Ishikawa (cell line): ENCODE data around the gene MYO7A.

ENCODE experiments used
- CEBPB ChIP-seq: IDR thresholded peaks from 2 replicates; pipeline ENCODE4 v1.6.1; 2012
- CREB1 ChIP-seq: IDR thresholded peaks from 2 replicates; pipeline ENCODE4 v1.6.1; 2012; ENCODE audit warnings: low read depth
- EGR1 ChIP-seq: IDR thresholded peaks from 2 replicates; pipeline ENCODE4 v1.6.1; 2012
- EP300 ChIP-seq: IDR thresholded peaks from 2 replicates; pipeline ENCODE4 v1.6.1; 2012; ENCODE audit warnings: borderline replicate concordance
- FOXM1 ChIP-seq: IDR thresholded peaks from 2 replicates; pipeline ENCODE4 v1.6.1; 2012; ENCODE audit warnings: low read depth, borderline replicate concordance
- NFIC ChIP-seq: IDR thresholded peaks from 2 replicates; pipeline ENCODE4 v1.6.1; 2012
- RAD21 ChIP-seq: IDR thresholded peaks from 2 replicates; pipeline ENCODE4 v1.6.1; 2012; ENCODE audit warnings: low read depth
- TAF1 ChIP-seq: IDR thresholded peaks from 2 replicates; pipeline ENCODE4 v1.6.1; 2012; ENCODE audit warnings: low read depth, mild to moderate bottlenecking
- TCF12 ChIP-seq: IDR thresholded peaks from 2 replicates; pipeline ENCODE4 v1.6.1; 2012; ENCODE audit warnings: low read depth
- TEAD4 ChIP-seq: IDR thresholded peaks from 2 replicates; pipeline ENCODE4 v1.6.1; 2012
- YY1 ChIP-seq: IDR thresholded peaks from 2 replicates; pipeline ENCODE4 v1.6.1; 2012; ENCODE audit warnings: low read depth
- ZBTB7A ChIP-seq: IDR thresholded peaks from 2 replicates; pipeline ENCODE4 v1.6.1; 2012; ENCODE audit warnings: low read depth
- TF ChIP-seq, protein P1 (sequence below): IDR thresholded peaks from 2 replicates; pipeline ENCODE4 v1.6.1; 2012; ENCODE audit warnings: low read depth, mild to moderate bottlenecking
- TF ChIP-seq, protein P2 (sequence below): IDR thresholded peaks from 2 replicates; pipeline ENCODE4 v1.6.1; 2012
- TF ChIP-seq, protein P3 (sequence below): IDR thresholded peaks from 2 replicates; pipeline ENCODE4 v1.6.1; 2012

MYO7A gene

GRCh38 chr11:77140231-77140851 lies 12.3 kb downstream of the MYO7A start:
- TF ChIP-seq, protein P1, sequence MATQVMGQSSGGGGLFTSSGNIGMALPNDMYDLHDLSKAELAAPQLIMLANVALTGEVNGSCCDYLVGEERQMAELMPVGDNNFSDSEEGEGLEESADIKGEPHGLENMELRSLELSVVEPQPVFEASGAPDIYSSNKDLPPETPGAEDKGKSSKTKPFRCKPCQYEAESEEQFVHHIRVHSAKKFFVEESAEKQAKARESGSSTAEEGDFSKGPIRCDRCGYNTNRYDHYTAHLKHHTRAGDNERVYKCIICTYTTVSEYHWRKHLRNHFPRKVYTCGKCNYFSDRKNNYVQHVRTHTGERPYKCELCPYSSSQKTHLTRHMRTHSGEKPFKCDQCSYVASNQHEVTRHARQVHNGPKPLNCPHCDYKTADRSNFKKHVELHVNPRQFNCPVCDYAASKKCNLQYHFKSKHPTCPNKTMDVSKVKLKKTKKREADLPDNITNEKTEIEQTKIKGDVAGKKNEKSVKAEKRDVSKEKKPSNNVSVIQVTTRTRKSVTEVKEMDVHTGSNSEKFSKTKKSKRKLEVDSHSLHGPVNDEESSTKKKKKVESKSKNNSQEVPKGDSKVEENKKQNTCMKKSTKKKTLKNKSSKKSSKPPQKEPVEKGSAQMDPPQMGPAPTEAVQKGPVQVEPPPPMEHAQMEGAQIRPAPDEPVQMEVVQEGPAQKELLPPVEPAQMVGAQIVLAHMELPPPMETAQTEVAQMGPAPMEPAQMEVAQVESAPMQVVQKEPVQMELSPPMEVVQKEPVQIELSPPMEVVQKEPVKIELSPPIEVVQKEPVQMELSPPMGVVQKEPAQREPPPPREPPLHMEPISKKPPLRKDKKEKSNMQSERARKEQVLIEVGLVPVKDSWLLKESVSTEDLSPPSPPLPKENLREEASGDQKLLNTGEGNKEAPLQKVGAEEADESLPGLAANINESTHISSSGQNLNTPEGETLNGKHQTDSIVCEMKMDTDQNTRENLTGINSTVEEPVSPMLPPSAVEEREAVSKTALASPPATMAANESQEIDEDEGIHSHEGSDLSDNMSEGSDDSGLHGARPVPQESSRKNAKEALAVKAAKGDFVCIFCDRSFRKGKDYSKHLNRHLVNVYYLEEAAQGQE, result no peak
- TF ChIP-seq EP300 (no peak), YY1 (no peak), EGR1 (no peak), CREB1 (no peak), CEBPB (no peak), RAD21 (no peak), FOXM1 (no peak), TAF1 (no peak), TEAD4 (no peak)
- TF ChIP-seq, protein P2, sequence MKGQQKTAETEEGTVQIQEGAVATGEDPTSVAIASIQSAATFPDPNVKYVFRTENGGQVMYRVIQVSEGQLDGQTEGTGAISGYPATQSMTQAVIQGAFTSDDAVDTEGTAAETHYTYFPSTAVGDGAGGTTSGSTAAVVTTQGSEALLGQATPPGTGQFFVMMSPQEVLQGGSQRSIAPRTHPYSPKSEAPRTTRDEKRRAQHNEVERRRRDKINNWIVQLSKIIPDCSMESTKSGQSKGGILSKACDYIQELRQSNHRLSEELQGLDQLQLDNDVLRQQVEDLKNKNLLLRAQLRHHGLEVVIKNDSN, result no peak

- no peak for TF ChIP-seq RAD21
- TF ChIP-seq CREB1, result no peak
- TF ChIP-seq TAF1, result no peak
- no peak for TF ChIP-seq EGR1
- TF ChIP-seq, protein P2, result no peak
- TF ChIP-seq NFIC, result no peak
- no peak for TF ChIP-seq ZBTB7A
- no peak for TF ChIP-seq EP300
- TF ChIP-seq TEAD4, result no peak
- no peak for TF ChIP-seq YY1
Measured at GRCh38 chr11:77141034-77141433, 13.0 kb downstream of the MYO7A start.

DNA sequence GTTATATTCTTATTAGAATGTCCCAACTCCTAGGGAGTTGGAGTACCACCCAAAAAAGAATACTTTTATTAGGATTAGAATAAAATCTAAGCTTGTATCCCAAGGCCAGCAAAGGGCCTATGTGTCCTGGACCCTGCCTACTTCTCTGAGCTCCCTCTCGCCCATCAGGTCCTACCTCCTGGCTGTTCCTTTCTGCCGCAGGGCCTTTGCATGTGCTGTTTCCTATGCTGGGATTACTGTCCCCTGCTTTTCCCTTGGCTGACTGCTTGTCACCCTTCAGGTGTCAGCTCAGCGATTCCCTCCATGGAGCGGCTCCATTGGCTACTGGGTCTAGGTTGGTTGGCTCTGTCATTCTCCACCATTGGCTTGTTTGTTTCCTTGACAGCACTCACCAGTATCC lies 13.4 kb downstream of the MYO7A start:
- TF ChIP-seq CEBPB (no peak), FOXM1 (no peak), TAF1 (no peak), NFIC (no peak), YY1 (no peak), TCF12 (no peak), CREB1 (no peak), EGR1 (no peak), ZBTB7A (no peak)
- TF ChIP-seq, protein P2, result no peak
- TF ChIP-seq, protein P3, sequence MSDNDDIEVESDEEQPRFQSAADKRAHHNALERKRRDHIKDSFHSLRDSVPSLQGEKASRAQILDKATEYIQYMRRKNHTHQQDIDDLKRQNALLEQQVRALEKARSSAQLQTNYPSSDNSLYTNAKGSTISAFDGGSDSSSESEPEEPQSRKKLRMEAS, result no peak

GRCh38 chr11:77142091-77142975 lies 14.3 kb downstream of the MYO7A start:
- TF ChIP-seq TEAD4, result no peak
- no peak for TF ChIP-seq EGR1
- no peak for TF ChIP-seq RAD21
- no peak for TF ChIP-seq NFIC
- TF ChIP-seq ZBTB7A, result no peak
- no peak for TF ChIP-seq YY1
- no peak for TF ChIP-seq FOXM1

DNA sequence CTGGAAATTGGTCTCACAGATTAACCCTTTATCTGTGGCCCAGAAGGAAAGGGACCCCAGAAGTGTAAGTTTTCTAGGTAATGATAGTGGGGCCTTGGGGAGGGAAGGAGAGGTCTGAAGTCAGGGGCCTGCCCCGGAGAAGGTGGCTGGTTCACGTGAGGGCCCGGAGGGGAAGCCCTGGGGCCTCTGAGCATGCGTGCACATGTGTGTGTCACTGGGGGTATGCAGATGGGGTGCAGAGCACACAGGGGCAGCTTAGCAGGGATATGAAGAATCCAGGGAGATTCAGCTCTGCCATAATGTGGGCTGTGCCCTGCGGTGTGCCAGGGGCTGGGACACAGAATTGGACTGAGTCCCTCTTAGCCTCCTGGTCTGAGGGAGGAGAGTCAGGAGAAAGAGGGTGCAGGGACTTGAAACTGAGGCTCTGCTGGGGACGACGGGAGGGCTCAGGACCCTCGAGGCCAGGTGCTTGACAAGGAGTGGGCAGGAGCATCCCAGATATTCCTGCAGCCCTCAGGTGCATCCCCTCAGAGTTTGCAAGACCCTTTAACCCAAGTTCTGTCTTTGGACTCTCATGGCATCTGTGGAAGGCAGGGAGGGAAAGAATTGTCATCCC lies 15.5 kb downstream of the MYO7A start:
- TF ChIP-seq, protein P3, result no peak
- TF ChIP-seq ZBTB7A, result no peak
- no peak for TF ChIP-seq YY1
- TF ChIP-seq, protein P2, result no peak
- TF ChIP-seq TCF12, result no peak
- TF ChIP-seq CEBPB, result no peak
- TF ChIP-seq TAF1, result no peak
- no peak for TF ChIP-seq FOXM1
- no peak for TF ChIP-seq TEAD4
- TF ChIP-seq EGR1, result no peak
